Esophagus muscularis mucosa (tissue), 4 donors: ENCODE measurements around the gene CALCOCO1.

ENCODE experiments used
- CTCF ChIP-seq, 3 experiments: fragments of 200-600 bp in 2 of 3; fragments of 450-650 bp in 1 of 3; sonication (generic) in 2 of 3; IDR thresholded peaks; one replicate each; pipeline ENCODE4 v1.5.1; 2017 to 2019; ENCODE audit warnings: antibody characterized with exemption in 3 of 3, mild to moderate bottlenecking in 2 of 3, moderate library complexity in 1 of 3
- EP300 ChIP-seq: sonication (generic); formaldehyde crosslinking; IDR thresholded peaks from one replicate; pipeline ENCODE4 v1.6.1; 2017; ENCODE audit warnings: antibody characterized with exemption
- POLR2A ChIP-seq: fragments of 450-650 bp; IDR thresholded peaks from one replicate; pipeline ENCODE4 v1.6.1; 2017; ENCODE audit warnings: antibody characterized with exemption, moderate library complexity, mild to moderate bottlenecking, low read depth

GRCh38 chr12:53747095-53747494 is 19.8 kb upstream of the CALCOCO1 start:
- no peak for TF ChIP-seq CTCF (IDR thresholded peaks at IDR 0.05)
- TF ChIP-seq EP300 = no peak
- TF ChIP-seq POLR2A = no peak
